Fibroblast of peridontal ligament (primary cell): Measurements from ENCODE around the gene PRDM2.
A peak's percentile ranks its signal among the peaks of the same experiment; 100 is the strongest.
"Not testable (repeated sequence)": the region's sequence is repeated elsewhere in the genome, so short reads cannot be mapped to it uniquely, and the experiment has no call there.

Experiments used
- DNase-seq: peaks from one replicate; pipeline ENCODE4 v3.0.0-alpha.2; 2010; ENCODE audit errors: extremely low read depth

Gene PRDM2, protein sequence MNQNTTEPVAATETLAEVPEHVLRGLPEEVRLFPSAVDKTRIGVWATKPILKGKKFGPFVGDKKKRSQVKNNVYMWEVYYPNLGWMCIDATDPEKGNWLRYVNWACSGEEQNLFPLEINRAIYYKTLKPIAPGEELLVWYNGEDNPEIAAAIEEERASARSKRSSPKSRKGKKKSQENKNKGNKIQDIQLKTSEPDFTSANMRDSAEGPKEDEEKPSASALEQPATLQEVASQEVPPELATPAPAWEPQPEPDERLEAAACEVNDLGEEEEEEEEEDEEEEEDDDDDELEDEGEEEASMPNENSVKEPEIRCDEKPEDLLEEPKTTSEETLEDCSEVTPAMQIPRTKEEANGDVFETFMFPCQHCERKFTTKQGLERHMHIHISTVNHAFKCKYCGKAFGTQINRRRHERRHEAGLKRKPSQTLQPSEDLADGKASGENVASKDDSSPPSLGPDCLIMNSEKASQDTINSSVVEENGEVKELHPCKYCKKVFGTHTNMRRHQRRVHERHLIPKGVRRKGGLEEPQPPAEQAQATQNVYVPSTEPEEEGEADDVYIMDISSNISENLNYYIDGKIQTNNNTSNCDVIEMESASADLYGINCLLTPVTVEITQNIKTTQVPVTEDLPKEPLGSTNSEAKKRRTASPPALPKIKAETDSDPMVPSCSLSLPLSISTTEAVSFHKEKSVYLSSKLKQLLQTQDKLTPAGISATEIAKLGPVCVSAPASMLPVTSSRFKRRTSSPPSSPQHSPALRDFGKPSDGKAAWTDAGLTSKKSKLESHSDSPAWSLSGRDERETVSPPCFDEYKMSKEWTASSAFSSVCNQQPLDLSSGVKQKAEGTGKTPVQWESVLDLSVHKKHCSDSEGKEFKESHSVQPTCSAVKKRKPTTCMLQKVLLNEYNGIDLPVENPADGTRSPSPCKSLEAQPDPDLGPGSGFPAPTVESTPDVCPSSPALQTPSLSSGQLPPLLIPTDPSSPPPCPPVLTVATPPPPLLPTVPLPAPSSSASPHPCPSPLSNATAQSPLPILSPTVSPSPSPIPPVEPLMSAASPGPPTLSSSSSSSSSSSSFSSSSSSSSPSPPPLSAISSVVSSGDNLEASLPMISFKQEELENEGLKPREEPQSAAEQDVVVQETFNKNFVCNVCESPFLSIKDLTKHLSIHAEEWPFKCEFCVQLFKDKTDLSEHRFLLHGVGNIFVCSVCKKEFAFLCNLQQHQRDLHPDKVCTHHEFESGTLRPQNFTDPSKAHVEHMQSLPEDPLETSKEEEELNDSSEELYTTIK (N-terminal part only)

DNA sequence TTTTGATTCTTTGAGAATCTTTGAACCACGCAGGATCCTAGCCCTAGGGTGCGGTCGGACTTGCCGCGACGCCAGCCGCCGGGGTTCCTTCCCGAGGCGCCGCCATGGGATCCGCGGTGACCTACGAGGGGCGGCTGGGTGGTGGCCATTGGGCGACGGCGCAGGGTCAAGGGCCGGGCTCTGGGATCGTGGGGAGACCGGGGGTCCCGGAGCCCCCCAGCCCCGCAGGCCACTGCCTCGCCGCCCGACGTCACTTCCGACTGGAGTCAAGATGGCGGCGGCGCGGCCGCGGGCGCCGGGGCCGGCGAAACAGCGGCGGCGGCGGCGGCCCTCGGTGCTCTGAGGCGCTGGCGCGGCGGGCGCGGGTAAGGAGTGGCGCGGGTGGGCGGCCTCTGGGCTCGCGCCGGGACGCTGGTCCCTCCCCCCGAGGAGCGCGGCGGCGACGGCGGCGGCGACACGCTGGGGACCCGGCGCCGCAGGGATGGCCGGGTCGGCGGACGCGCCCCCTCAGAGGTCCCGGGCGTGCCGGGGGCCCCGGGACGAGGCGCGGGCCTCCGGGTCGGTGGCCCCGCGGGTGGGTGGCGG lies at the start of gene PRDM2:
Gene PRDM2, plus strand, starts transcription at position 253 of the 585 bp plus-strand sequence. CDS start 15,418 bp downstream, outside the sequence.
- DNase-seq, result peak; percentile 22

DNA sequence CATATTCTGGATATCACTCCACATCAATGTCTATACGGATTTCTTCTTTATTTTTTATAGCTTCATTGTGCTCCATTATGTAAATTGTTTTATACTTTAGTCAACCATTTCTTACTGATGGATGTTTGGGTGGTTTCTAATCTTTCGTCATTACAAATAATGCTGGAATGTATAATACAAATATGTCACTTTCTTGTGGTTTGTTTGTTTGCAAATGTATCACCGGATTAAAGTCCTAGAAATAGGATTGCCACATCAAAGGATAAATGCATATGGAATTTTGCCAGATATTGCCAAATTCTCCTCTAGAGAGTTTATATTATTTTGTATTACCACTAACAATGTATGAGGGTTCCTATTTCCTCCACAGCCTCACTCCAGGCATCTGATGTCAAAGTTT lies 48.7 kb upstream of the PRDM2 start:
- DNase-seq, result no peak

DNA sequence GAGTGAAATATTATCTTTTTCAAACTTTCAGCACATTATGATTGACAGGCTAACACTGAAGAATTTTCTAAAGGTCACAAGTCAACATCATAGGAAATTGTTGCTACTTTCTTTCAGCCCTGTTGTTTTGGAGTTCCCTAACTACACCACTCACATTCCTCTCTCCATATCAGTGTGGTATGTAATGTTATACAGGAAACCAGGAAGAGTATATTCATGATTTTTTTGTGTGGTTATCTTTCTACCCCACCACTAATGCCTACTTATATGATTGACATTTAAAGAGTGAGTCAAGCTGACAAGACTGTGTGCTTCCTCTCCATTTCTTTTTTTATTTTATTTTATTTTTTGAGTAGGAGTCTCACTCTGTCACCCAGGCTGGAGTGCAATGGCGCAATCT lies 47.8 kb upstream of the PRDM2 start:
- DNase-seq, result no peak

DNA sequence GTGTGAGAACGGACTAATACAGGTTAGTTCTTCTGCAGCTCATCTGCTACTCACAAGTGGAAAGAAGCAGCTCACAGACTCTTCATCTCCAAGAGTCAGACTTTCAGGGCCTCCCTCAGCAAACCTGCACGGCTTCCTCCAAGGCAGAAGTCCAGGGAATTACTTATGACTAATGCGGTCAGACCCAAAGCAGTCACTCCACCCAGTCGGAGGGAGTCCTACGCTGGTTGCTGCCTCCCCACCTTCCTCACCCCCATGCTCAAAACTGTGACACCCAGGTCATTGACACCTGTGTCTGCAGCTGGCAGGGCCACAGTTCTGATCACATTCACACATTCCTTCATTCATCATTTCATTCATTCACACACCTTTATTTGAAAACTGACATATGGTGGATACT lies 38.4 kb upstream of the PRDM2 start:
- no peak for DNase-seq

DNA sequence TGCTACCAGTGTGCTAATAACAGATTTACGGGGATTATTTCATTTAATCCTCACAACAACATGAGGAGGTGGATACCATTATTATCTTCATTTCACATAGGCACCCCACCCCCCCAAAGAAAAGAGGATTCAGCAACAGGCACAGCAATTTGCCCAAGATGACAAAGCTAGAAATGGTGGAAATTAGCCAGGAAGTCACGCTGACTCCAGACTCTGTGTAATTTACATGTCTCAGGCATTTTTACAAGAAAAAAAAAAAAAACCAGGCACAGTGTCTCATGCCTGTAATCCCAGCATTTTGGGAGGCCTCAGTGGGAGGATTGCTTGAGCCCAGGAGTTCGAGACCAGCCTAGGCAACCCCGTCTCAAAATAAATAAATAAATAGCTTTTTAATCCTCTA lies 37.5 kb upstream of the PRDM2 start:
- DNase-seq, result no peak

DNA sequence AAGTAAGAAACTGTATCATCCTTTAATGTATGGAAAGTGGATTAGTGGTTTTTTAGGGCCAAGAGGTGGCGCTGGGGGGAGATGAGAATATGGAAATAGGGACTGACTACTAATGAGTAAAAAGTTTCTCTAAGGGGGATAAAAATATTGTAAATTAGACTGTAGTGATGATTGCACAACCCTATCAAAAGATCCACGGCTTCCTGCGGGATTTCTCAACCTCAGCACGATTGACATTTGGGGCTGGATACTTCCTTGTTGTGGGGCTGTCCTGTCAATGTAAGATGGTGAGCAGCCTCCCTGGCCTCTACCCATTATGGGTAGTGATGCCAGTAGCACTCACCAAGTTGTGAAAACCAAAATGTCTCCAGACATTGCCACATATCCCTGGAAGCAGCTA lies 36.0 kb upstream of the PRDM2 start:
- no peak for DNase-seq

DNA sequence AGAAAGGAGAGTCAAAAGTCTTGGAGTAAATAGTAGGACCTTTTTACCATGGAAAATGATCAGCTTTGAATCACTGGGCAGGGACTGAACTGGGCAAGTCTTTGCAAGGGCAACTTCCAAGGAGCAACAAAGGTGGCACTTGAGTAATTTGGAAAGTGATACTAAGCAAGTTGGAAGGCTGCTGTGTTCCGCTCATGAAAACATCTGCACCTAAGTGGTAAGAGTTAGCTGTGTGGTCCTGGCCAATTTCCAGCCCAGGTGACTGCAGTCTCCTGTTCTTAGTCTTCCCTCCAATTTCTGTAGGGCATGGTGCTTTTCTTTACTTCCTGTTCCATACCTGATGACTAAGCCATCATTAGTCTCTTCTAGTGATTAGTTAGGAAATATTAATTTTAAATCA lies 35.5 kb upstream of the PRDM2 start:
- DNase-seq, result no peak

DNA sequence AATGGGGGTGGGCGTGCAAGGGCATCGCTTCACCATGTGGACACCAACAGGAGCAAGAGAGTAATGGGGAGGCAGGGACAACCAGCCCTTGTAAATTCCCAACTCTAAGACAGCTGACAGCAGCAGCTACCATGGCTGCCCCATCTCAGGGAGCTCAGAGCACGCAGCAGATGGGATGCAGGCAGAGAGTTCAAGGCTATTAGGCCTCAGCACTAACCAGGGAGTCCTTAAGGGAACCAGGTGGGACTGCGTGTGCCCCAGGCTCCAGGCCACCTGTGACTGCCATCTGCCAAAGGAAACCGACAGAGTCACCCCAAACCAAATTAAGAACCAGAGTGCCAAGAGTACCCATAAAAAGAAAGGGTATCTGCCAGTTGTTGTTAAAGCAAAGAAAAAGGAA lies 33.7 kb upstream of the PRDM2 start:
- DNase-seq, result no peak

DNA sequence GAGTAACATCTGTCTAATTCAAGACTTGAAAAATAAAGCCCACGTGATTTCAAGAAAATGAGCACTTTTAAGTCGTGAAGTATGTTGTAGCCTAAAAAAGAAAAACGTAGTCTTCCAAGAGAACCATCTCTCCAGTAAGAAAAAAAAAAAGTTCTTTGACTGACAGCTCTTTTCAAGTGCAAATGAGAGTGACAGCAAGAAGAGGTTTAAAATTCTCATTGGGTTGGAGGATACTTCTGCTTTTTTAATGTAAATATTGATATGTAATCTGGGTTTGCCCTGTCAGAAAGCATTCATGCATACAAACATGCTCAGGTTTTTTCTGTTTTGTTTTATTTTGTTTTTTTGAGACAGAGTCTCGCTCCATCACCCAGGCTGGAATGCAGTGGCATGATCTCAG lies 32.3 kb upstream of the PRDM2 start:
- DNase-seq, result no peak

DNA sequence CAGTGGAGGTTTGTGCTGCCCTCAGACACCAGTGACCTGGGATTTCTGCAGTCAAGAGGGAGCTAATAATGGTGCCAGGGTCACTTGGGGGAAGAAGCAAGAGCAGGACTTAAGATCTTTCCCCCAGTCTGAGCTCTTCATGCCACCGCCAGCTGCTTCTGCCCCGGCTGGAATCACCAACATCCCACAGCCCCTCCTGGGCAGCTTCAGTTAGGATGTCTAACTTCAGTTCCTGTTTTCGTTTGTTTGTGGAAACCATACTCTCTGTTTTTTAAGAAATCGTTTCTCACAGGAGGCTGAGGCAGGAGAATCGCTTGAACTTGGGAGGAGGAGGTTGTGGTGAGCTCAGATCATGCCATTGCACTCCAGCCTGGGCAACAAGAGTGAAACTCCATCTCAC lies 25.6 kb upstream of the PRDM2 start:
- DNase-seq, result no peak

DNA sequence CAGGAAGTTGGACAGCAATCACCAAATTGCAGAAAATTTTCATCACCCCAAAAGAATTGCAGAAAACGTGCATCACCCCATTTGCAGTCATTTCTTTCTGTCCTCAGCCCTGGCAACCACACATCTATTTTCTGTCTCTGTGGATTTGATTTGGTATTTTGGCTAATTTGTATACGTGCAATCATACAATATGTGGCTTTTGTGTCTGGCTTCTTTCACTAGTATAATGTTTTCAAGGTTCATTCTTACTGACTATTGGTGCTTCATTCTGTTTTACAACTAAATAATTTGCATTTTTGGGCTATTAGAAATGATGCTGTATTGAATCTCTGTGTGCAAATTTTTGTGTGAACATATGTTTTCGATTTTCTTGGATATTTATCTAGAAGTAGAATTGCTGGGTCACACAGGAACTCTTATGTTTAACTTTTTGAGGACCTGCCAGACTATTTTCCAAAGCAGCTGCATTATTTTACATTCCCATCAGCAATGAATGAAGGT lies 24.8 kb upstream of the PRDM2 start:
- peak; percentile 63 for DNase-seq

DNA sequence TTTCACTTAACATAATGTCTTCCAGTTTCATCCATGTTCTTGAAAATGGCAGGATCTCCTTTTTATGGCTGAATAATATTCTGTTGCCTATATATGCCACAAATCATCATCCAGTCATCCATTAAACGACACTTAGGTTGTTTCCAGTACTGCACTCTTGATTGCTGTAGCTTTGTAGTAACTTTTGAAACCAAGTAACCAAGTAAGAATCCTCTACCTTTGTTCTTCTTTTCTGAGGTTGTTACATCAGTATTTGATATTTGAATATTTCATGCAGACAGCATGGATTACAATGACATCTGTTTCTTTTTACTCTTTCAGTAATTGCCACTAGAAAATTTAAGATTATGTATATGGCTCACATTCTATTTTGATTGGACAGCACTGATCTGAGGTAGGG lies 22.1 kb upstream of the PRDM2 start:
- no peak for DNase-seq

DNA sequence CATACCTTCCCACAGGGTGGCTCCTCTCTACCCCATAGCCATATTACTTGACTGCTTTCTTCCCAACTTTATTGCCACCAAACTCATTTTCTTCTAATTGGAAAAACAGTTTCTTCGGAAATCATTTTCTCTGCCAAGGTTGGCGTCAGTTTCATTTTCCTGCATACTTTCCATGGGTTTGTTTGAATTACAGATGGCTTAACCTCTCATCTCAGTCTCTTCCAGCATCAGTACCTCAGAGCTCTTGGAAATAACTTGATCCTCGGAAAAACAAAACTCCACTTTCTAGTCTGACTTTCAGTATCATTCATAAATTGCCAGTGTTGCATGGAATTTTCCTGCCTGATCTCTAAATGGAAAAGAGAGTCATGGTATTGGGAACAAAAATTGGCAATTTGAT lies 20.3 kb upstream of the PRDM2 start:
- peak; percentile 12 for DNase-seq

DNA sequence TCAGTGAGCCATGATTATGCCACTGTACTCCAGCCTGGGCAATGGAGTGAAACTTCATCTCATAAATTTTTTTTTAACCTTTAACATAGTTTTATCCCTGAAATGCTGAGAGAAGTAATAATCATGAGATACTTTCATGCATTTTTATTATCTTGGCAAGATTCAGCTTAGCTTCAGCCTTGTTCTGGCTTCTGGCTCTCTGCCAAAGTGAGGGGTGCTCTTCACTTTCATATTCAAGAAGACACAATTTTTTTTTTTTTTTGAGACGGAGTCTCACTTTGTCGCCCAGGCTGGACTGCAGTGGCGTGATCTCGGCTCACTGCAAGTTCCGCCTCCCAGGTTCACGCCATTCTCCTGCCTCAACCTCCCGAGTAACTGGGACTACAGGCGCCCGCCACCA lies 19.4 kb upstream of the PRDM2 start:
- not testable (repeated sequence) for DNase-seq

DNA sequence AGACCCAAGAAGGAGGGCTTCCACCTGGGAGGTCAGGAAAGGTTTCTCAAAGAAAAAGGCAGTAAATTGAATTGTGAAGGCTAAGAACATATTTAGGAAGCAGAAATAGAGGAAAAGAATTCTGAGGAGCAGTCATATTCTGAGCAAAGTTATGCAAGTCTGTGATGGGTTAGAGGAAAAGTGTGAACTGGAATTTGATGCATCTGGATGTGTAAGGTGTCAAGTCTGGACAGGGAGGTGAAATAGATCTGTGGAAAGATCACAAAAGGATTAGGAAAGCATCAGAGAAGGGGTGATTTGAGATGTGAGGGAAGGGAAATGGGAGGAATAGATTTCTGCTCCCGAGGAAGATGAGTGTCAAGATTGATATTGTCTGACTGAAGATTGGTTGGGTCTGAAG lies 18.1 kb upstream of the PRDM2 start:
- DNase-seq, result no peak

DNA sequence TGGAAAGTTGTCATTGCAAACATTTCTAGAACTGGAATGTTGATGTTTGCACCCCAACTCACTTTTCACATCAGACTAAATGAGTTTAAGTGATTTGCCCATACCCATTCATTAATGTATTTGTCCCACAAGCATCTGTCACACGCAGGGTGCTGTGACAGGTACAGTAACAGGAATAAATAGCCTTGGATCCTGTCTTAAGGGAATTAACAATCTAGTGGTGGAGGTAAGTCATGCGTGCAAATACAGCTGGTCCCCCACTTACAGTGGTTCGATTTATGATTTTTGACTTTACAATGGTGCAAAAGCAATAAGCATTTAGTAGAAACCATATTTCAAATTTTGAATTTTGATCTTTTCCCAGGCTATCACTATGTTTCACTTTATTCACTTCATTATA lies 17.5 kb upstream of the PRDM2 start:
- DNase-seq, result no peak

DNA sequence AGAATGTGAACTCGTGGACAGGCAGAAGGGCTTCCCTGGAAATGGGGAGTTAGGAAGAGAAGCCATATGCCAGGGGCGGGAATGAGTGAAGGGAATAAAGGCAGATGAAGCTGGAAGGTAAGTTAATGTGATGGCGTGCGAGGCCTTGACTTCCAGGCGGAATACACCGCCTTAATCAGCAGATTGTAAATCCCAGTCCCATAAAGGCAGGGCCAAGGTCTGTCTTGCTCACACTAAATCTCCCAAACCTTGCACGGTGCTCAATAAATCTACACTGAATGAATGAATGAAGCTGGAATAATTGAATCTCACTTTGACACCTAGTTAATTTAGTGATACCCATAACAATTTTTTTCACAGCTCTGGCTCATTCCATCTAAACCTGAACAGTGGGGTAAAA lies 16.8 kb upstream of the PRDM2 start:
- no peak for DNase-seq

DNA sequence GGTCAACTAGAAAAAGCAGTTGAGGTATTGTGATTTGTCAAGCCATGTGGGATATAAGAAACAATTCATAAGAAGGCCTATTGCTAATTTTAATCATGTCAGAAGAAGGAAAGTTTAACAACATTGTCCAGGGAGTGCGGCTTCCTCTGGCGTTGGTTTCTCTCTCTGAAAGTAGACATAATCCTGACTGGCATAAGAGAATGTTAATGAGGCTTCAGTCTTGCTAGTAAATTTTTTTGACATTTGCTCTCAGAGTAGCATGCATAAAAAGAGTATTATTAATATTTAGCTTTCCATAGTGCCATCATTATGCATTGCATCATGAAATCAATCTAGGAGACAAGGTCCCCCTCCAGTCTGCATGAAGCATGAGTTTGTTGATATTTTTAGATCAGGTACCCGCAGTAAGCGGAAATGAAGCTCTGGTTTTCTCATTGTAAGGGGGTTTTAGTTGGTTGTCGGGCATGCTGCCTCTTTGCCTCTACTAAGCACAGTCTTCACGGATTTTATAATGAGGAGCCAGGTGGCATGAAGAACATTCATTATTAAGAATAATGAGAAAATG lies 12.8 kb upstream of the PRDM2 start:
- no peak for DNase-seq

DNA sequence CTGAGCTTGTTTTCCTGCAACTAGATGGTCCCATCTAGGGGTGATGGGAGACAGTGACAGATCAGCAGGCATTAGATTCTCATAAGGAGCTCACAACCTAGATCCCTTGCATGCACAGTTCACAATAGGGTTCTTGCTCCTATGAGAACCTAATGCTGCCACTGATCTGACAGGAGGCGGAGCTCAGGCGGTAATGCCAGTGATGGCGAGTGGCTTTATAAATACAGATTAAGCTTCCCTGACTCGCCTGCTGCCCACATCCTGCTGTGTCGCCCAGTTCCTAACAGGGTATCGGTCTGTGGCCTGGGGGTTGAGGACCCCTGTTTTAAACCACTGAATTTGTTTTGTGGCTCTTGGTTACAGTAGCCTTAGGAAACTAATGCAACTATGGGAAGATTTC lies 6.9 kb upstream of the PRDM2 start:
- not testable (repeated sequence) for DNase-seq

DNA sequence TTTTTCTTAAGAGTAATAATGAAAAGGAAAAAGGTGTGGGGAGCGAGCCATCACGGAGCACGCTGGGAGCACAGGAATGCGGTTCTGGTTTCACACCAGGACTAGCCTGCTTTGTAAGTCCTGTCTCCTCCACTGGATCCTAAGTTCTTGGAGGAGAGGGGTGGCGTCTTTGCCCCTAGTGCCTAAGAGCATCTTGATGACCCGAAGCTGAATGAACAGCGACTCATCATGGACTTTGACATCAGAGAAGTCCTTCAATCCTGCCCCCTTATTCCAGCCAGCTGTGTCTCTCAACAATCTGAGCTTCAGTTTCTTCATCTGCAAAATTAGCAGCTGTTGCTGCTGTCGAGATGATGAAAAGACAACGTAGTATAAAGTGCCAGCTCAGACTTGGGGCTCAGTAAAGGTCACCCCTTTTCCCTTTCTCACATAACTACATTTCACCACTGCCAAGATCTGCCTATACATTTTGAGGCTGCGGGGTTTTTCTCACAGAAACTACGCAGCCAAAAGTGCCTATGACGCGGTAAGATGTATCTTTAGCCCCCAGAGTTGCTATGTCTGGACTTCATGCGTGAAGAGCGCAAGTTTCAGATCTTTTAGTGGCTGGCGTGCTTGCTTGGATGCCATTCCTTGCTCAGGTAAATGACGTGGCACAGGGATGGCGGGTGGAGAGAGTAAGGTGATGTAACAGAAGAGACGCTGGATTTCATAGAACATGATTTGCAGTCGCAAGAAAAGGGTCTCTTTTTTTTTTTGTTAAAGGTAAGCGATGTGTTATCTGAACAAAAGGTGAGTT lies 4.9 kb upstream of the PRDM2 start:
- DNase-seq, result no peak
